HUES48 (cell line): Measurements from ENCODE around the gene TRMT1.

Experiments used
- H3K27ac ChIP-seq: one replicate; pipeline ENCODE4 v1.7.0; 2013; ENCODE audit warnings: low read depth, low read length, inconsistent platforms
- H3K27me3 ChIP-seq: 2 replicates; pipeline ENCODE4 v1.6.1; 2013; ENCODE audit warnings: mild to moderate bottlenecking, low read length; ENCODE audit not compliant: control insufficient read depth, insufficient read depth
- H3K36me3 ChIP-seq: 2 replicates; pipeline ENCODE4 v1.6.1; 2013; ENCODE audit warnings: low read length; ENCODE audit not compliant: control insufficient read depth, insufficient read depth
- H3K4me1 ChIP-seq: 2 replicates; pipeline ENCODE4 v1.6.1; 2013; ENCODE audit warnings: mild to moderate bottlenecking, low read length; ENCODE audit not compliant: control insufficient read depth, insufficient read depth
- H3K4me3 ChIP-seq: 2 replicates; pipeline ENCODE4 v1.5.1; 2013; ENCODE audit warnings: mild to moderate bottlenecking, low read depth, low read length
- H3K9ac ChIP-seq: 2 replicates; pipeline ENCODE4 v1.6.1; 2013; ENCODE audit warnings: mild to moderate bottlenecking, low read depth, low read length, moderate library complexity
- H3K9me3 ChIP-seq: 2 replicates; pipeline ENCODE4 v1.6.1; 2013; ENCODE audit warnings: low read length; ENCODE audit not compliant: control insufficient read depth, insufficient read depth

Gene TRMT1

GRCh38 chr19:13083627-13084026 is 32.9 kb downstream of the TRMT1 start:
- Histone ChIP-seq H3K4me3 (no peak overlapping the region), H3K36me3 (no peaks in the 10 kb centered on the region), H3K27me3 (peaks cover 20% of the 10 kb centered on the region), H3K27ac (no peak overlapping the region), H3K4me1 (peaks cover 25% of the 10 kb centered on the region), H3K9me3 (no peaks in the 10 kb centered on the region), H3K9ac (no peak overlapping the region)

- Histone ChIP-seq H3K27me3 (peaks cover 24% of the 10 kb centered on the region), H3K9ac (no peak overlapping the region), H3K36me3 (no peaks in the 10 kb centered on the region), H3K4me3 (no peak overlapping the region), H3K9me3 (no peaks in the 10 kb centered on the region), H3K27ac (no peak overlapping the region), H3K4me1 (peaks cover 32% of the 10 kb centered on the region)
These were observed 33.5 kb downstream of the TRMT1 start for GRCh38 chr19:13083008-13083404.

- H3K4me3 ChIP-seq: no peak overlapping the region
- peaks cover 26% of the 10 kb centered on the region for H3K27me3 ChIP-seq
- peaks cover 38% of the 10 kb centered on the region for H3K4me1 ChIP-seq
- no peak overlapping the region for H3K9ac ChIP-seq
- no peaks in the 10 kb centered on the region for H3K36me3 ChIP-seq
- H3K9me3 ChIP-seq: no peaks in the 10 kb centered on the region
- H3K27ac ChIP-seq: no peak overlapping the region
These were observed 34.1 kb downstream of the TRMT1 start for GRCh38 chr19:13082192-13083007.

GRCh38 chr19:13079542-13079986 is 37.0 kb downstream of the TRMT1 start:
- H3K36me3 ChIP-seq: no peaks in the 10 kb centered on the region

GRCh38 chr19:13078897-13079541 is 37.5 kb downstream of the TRMT1 start:
- no peak overlapping the region for H3K4me3 ChIP-seq
- H3K4me1 ChIP-seq: peaks cover 44% of the 10 kb centered on the region
- peaks cover 32% of the 10 kb centered on the region for H3K27me3 ChIP-seq
- H3K9ac ChIP-seq: no peak overlapping the region
- H3K9me3 ChIP-seq: no peaks in the 10 kb centered on the region
- no peaks in the 10 kb centered on the region for H3K36me3 ChIP-seq
- H3K27ac ChIP-seq: no peak overlapping the region

More at GRCh38 chr19:13079542-13079986, 37.0 kb downstream of the TRMT1 start:
- no peak overlapping the region for H3K4me3 ChIP-seq
- H3K4me1 ChIP-seq: peaks cover 44% of the 10 kb centered on the region
- no peak overlapping the region for H3K27ac ChIP-seq
- no peak overlapping the region for H3K9ac ChIP-seq
- no peaks in the 10 kb centered on the region for H3K9me3 ChIP-seq
- peaks cover 32% of the 10 kb centered on the region for H3K27me3 ChIP-seq

- H3K36me3 ChIP-seq: no peaks in the 10 kb centered on the region
- H3K27me3 ChIP-seq: peaks cover 32% of the 10 kb centered on the region
- H3K9ac ChIP-seq: no peak overlapping the region
- no peak overlapping the region for H3K4me3 ChIP-seq
- H3K27ac ChIP-seq: no peak overlapping the region
- no peaks in the 10 kb centered on the region for H3K9me3 ChIP-seq
- peaks cover 44% of the 10 kb centered on the region for H3K4me1 ChIP-seq
These were observed 38.2 kb downstream of the TRMT1 start for GRCh38 chr19:13078381-13078780.

DNA sequence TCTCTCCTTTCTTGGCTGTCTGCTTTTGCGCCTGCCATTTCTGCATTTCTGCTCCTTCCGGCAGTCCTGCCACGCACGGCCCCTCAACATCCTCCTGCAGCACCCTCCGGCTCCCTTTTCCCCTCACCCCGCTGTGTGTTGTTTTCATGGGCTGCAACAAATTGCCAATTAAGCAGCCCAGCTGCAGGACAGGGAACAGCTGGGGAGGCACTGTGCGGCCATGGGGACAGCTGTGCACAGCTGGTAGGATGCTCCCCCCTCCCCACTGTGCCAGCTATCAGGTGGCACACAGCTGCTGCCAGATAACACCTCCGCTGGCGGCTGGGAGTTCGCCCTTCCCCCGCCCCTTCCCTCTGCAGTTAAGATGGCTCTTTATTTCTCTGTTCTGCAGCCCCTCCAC is 39.3 kb downstream of the TRMT1 start:
- H3K27me3 ChIP-seq: peaks cover 28% of the 10 kb centered on the region
- H3K4me3 ChIP-seq: no peak overlapping the region
- H3K4me1 ChIP-seq: peaks cover 34% of the 10 kb centered on the region
- H3K9me3 ChIP-seq: no peaks in the 10 kb centered on the region
- H3K36me3 ChIP-seq: no peaks in the 10 kb centered on the region
- no peak overlapping the region for H3K27ac ChIP-seq
- H3K9ac ChIP-seq: no peak overlapping the region

GRCh38 chr19:13076787-13077186 is 39.8 kb downstream of the TRMT1 start:
- Histone ChIP-seq H3K27ac (no peak overlapping the region), H3K9me3 (no peaks in the 10 kb centered on the region), H3K4me1 (peaks cover 31% of the 10 kb centered on the region), H3K27me3 (peaks cover 24% of the 10 kb centered on the region), H3K9ac (no peak overlapping the region), H3K36me3 (no peaks in the 10 kb centered on the region), H3K4me3 (no peak overlapping the region)

DNA sequence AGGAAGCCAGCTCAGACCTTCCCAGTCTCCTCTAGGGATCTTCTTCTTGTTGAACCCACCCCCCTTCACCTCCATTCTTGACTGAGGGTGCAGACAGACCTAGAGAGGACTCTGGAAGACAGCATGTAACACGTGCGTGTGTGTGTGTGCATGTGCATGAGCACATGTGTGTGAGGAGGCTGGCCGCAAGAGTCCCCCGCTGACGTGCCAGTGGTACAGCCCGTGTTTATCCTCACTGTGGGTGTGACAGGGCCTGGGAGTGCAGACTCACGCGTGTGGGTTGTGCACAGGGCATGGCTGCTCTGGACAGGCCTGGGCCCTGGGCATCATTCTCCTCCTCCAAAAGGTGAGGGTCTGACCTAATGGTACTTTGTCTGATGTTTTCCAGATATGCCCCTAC is 40.2 kb downstream of the TRMT1 start:
- no peak overlapping the region for H3K9ac ChIP-seq
- no peak overlapping the region for H3K4me3 ChIP-seq
- H3K36me3 ChIP-seq: no peaks in the 10 kb centered on the region
- H3K4me1 ChIP-seq: peaks cover 31% of the 10 kb centered on the region
- H3K27ac ChIP-seq: no peak overlapping the region
- no peaks in the 10 kb centered on the region for H3K9me3 ChIP-seq
- peaks cover 23% of the 10 kb centered on the region for H3K27me3 ChIP-seq

DNA sequence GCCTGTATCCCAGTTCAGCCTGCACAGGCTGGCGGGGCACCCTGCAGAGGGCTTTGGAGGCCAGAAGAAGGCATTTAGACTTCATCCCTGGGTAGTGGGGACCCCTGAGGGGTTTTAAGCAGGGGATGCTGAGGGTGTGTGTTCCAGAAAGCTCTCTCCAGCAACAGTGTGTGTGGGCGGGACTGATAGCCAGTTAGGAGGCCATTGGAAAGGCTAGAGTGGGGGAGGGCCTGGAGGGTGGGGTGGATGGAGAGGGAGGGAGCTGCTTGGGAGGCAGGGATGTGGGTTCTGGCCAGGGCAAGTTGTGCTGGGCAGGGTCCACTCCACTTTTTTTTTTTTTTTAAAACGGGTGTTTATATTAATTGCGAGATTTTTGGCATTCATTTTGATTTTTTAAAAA is 42.2 kb downstream of the TRMT1 start:
- Histone ChIP-seq H3K36me3 (no peaks in the 10 kb centered on the region), H3K27me3 (peaks cover 23% of the 10 kb centered on the region), H3K27ac (no peak overlapping the region), H3K9me3 (no peaks in the 10 kb centered on the region), H3K4me1 (peaks cover 26% of the 10 kb centered on the region), H3K4me3 (no peak overlapping the region), H3K9ac (no peak overlapping the region)

DNA sequence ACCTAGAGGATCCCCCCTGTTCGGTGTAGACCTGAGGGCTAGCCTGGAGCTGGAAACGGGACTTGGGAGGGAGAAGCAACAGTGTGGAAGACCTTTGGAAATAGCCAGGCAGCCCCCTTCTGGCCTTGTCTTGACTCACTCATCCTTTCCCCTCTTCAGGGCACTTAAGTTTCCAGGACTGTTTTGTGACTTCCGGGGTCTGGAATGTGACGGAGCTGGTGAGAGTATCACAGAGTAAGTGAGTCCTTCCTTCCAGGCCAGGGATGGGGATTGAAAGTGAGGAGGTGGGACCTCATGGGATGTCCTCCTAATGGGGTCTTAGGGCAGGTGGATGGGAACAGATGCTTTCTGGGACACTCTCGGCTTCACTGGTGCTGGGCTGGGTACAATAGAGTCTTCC is 43.3 kb downstream of the TRMT1 start:
- Histone ChIP-seq H3K4me3 (no peak overlapping the region), H3K4me1 (peaks cover 15% of the 10 kb centered on the region)

More for the DNA sequence above, 43.3 kb downstream of the TRMT1 start:
- no peak overlapping the region for H3K27ac ChIP-seq
- H3K9me3 ChIP-seq: no peaks in the 10 kb centered on the region
- no peak overlapping the region for H3K9ac ChIP-seq
- H3K27me3 ChIP-seq: peaks cover 17% of the 10 kb centered on the region
- H3K36me3 ChIP-seq: no peaks in the 10 kb centered on the region
